ENCODE data around the gene PROKR1. TPM values are rescaled to one million over a fixed set of nuclear protein-coding genes. Genes with fewer than 3 reads are reported as not detected.
"Not testable (repeated sequence)": the region's sequence is repeated elsewhere in the genome, so short reads cannot be mapped to it uniquely, and the experiment has no call there.

PROKR1 gene
- total RNA-seq, 4 donors from 2014 or later = not detected

DNA sequence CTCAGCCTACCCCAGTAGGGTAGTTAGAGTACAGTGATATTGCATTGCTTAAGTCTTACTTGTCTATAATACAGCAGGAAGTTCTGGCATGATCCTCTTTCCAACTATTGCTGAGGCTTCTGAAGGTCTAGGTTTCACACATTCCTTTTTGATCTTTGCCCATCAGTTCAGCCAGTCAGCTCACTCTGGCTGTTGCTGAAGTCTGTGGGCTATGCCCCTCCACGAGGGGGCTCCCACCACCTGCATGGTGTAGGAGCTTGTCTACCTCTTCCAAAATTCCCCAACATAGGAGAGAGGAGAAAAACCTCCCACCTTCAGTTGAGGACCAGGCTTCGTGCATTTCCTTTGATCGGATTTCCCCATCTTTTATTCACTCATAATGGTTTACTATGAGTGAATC is 26.3 kb downstream of the PROKR1 start:
- H3K4me3 ChIP-seq = no peak overlapping the region
- DNase-seq = no peak
- H3K9me3 ChIP-seq = no peaks in the 10 kb centered on the region
- H3K27ac ChIP-seq = no peak overlapping the region
- no peaks in the 10 kb centered on the region for H3K36me3 ChIP-seq
- no peaks in the 10 kb centered on the region for H3K27me3 ChIP-seq
- no peak for TF ChIP-seq POLR2A (IDR thresholded peaks at IDR 0.05)
- TF ChIP-seq, protein P1, sequence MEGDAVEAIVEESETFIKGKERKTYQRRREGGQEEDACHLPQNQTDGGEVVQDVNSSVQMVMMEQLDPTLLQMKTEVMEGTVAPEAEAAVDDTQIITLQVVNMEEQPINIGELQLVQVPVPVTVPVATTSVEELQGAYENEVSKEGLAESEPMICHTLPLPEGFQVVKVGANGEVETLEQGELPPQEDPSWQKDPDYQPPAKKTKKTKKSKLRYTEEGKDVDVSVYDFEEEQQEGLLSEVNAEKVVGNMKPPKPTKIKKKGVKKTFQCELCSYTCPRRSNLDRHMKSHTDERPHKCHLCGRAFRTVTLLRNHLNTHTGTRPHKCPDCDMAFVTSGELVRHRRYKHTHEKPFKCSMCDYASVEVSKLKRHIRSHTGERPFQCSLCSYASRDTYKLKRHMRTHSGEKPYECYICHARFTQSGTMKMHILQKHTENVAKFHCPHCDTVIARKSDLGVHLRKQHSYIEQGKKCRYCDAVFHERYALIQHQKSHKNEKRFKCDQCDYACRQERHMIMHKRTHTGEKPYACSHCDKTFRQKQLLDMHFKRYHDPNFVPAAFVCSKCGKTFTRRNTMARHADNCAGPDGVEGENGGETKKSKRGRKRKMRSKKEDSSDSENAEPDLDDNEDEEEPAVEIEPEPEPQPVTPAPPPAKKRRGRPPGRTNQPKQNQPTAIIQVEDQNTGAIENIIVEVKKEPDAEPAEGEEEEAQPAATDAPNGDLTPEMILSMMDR (IDR thresholded peaks at IDR 0.05) = no peak
- no peaks in the 10 kb centered on the region for H3K4me1 ChIP-seq

DNA sequence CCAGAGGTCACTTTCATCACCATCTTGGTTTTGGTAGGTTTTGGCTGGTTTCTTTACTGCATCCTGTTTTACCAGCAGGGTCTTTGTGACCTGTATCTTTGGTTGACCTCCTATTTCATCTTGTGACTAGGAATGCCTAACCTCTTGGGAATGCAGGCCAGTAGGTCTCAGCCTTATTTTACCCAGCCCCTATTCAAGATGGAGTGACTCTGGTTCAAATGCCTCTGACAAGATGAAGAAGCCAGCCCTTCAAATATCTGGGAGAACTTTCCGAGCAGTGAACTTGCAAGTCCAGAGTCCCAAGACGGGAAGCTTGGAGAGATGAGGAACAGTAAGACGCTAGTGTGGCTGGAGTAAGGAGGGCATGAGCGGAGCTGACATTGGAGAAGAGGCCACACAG is 28.6 kb downstream of the PROKR1 start:
- Histone ChIP-seq H3K27ac (no peak overlapping the region), H3K36me3 (no peaks in the 10 kb centered on the region), H3K4me1 (no peaks in the 10 kb centered on the region), H3K27me3 (no peaks in the 10 kb centered on the region), H3K4me3 (no peak overlapping the region), H3K9me3 (no peaks in the 10 kb centered on the region)
- TF ChIP-seq, protein P1 (IDR thresholded peaks at IDR 0.05) = no peak
- no peak for TF ChIP-seq POLR2A (IDR thresholded peaks at IDR 0.05)
- no peak for DNase-seq

DNA sequence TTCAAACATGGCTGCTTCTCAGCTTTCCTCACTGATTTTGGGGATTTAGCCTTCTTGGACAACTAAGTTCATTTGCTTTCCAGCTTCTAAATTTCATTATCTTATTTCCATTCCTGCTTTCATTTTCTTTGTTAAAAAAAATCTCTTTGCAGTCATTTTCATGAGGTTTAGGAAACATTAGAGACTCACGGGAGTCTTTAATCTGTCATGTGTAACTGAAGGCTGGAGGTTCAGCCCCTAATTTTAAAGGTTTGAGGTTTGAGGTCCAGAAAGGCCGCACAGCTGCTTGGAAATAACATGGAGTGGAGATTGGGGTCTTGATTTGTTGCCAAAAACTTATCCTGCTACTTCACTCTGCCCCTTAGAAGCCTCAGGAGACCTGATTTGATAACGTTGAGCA is 30.3 kb downstream of the PROKR1 start:
- Histone ChIP-seq H3K27me3 (no peaks in the 10 kb centered on the region), H3K36me3 (no peaks in the 10 kb centered on the region), H3K9me3 (no peaks in the 10 kb centered on the region), H3K4me1 (no peaks in the 10 kb centered on the region), H3K27ac (no peak overlapping the region), H3K4me3 (no peak overlapping the region)
- DNase-seq = no peak
- TF ChIP-seq, protein P1 (IDR thresholded peaks at IDR 0.05) = no peak
- no peak for TF ChIP-seq POLR2A (IDR thresholded peaks at IDR 0.05)

DNA sequence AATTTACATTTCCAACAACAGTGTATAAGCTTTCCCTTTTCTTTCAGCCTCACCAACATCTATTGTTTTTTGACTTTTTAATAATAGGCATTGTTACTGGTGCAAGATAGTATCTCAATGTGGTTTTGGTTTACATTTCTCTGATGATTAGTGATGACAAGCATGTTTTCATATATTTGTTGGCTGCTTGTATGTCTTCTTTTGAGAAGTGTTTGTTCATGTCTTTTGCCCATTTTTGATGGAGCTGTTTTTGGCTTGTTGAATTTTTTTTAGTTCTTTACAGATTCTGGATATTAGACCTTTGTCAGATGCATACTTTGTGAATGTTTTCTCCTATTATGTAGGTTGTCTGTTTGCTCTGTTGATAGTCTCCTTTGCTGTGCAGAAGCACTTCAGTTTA is 32.1 kb downstream of the PROKR1 start:
- TF ChIP-seq, protein P1 (IDR thresholded peaks at IDR 0.05) = no peak
- TF ChIP-seq POLR2A (IDR thresholded peaks at IDR 0.05) = no peak
- H3K27me3 ChIP-seq = no peaks in the 10 kb centered on the region

DNA sequence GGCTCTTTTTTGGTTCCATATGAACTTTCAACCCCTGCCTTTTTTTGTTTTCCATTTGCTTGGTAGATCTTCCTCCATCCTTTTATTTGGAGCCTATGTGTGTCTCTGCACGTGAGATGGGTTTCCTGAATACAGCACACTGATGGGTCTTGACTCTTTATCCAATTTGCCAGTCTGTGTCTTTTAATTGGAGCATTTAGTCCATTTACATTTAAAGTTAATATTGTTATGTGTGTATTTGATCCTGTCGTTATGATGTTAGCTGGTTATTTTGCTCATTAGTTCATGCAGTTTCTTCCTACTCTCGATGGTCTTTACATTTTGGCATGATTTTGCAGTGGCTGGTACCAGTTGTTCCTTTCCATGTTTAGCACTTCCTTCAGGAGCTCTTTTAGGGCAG is 34.5 kb downstream of the PROKR1 start:
- not testable (repeated sequence) for H3K4me3 ChIP-seq, H3K4me1 ChIP-seq, DNase-seq, H3K9me3 ChIP-seq, H3K27me3 ChIP-seq, H3K27ac ChIP-seq, H3K36me3 ChIP-seq

More for the DNA sequence above, 32.1 kb downstream of the PROKR1 start:
- H3K27ac ChIP-seq = no peak overlapping the region
- no peaks in the 10 kb centered on the region for H3K9me3 ChIP-seq
- H3K4me3 ChIP-seq = no peak overlapping the region
- no peaks in the 10 kb centered on the region for H3K36me3 ChIP-seq
- no peak for DNase-seq
- no peaks in the 10 kb centered on the region for H3K4me1 ChIP-seq

DNA sequence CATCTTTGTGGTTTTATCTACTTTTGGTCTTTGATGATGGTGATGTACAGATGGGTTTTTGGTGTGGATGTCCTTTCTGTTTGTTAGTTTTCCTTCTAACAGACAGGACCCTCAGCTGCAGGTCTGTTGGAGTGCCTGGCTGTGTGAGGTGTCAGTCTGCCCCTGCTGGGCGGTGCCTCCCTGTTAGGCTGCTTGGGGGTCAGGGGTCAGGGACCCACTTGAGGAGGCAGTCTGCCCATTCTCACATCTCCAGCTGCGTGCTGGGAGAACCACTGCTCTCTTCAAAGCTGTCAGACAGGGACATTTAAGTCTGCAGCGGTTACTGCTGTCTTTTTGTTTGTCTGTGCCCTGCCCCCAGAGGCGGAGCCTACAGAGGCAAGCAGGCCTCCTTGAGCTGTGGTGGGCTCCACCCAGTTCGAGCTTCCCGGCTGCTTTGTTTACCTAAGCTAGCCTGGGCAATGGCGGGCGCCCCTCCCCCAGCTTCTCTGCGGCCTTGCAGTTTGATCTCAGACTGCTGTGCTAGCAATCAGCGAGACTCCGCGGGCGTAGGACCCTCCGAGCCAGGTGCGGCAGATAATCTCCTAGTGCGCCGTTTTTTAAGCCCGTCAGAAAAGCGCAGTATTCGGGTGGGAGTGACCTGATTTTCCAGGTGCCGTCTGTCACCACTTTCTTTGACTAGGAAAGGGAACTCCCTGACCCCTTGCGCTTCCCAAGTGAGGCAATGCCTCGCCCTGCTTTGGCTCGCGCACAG is 36.0 kb downstream of the PROKR1 start:
- DNase-seq = peak in 1 of 3 donors; percentile 59
- H3K4me1 ChIP-seq, H3K9me3 ChIP-seq, H3K27ac ChIP-seq, H3K36me3 ChIP-seq, H3K27me3 ChIP-seq: not testable (repeated sequence)
- peak overlapping the region in 2 of 4 donors; percentile 17 to 43 for H3K4me3 ChIP-seq

DNA sequence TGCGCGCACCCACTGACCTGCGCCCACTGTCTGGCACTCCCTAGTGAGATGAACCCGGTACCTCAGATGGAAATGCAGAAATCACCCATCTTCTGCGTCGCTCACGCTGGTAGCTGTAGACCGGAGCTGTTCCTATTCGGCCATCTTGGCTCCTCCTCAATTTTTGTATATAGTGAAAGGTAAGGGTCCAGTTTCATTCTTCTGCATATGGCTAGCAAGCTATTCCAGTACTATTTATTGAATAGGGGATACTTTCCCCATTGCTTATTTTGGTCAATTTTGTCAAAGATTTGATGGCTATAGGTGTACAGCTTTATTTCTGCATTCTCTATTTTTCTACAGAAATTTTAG is 36.5 kb downstream of the PROKR1 start:
- H3K27me3 ChIP-seq, H3K36me3 ChIP-seq, H3K27ac ChIP-seq, DNase-seq, H3K4me1 ChIP-seq, H3K9me3 ChIP-seq: not testable (repeated sequence)
- H3K4me3 ChIP-seq = peak overlapping the region in 2 of 4 donors; percentile 17 to 43
